Testis (tissue), 5 donors: ENCODE measurements around the gene SLMAP. TPM values are rescaled to one million over a fixed set of nuclear protein-coding genes. Genes with fewer than 3 reads are reported as not detected.

Experiments used
- DNase-seq: peaks from one replicate; pipeline ENCODE4 v3.0.0-alpha.2; 2019
- H3K27ac ChIP-seq, 2 donors: fragments of 200-600 bp; sonication (generic); one replicate each; pipeline ENCODE4 v1.5.1; 2019
- H3K27me3 ChIP-seq: fragments of 200-600 bp; sonication (generic); one replicate; pipeline ENCODE4 v1.5.1; 2019
- H3K36me3 ChIP-seq: fragments of 200-600 bp; sonication (generic); one replicate; pipeline ENCODE4 v1.5.1; 2017; ENCODE audit warnings: low read depth; ENCODE audit errors: missing control alignments
- H3K4me1 ChIP-seq: fragments of 200-600 bp; sonication (generic); one replicate; pipeline ENCODE4 v1.5.1; 2019
- H3K4me3 ChIP-seq, 2 donors: fragments of 200-600 bp; sonication (generic); one replicate each; pipeline ENCODE4 v1.5.1; 2017 to 2019
- H3K9me3 ChIP-seq: fragments of 200-600 bp; sonication (generic); one replicate; pipeline ENCODE4 v1.5.1; 2017
- CTCF ChIP-seq, 3 experiments: fragments of 450-650 bp in 2 of 3; fragments of 200-600 bp in 1 of 3; sonication (generic) in 1 of 3; IDR thresholded peaks; one replicate each; pipeline ENCODE4 v1.5.1; 2016 to 2019; ENCODE audit warnings: antibody characterized with exemption in 3 of 3, mild to moderate bottlenecking in 2 of 3, moderate library complexity in 1 of 3
- POLR2A ChIP-seq: fragments of 450-650 bp; IDR thresholded peaks from one replicate; pipeline ENCODE4 v1.6.1; 2017; ENCODE audit warnings: antibody characterized with exemption, mild to moderate bottlenecking, moderate library complexity
- WGBS, 2 donors: methylation state at CpG; one replicate each; pipeline ENCODE4 v1.1.5; 2018; 5-methylcytosine and 5-hydroxymethylcytosine counted together
- intact Hi-C: fragments of 100-400 bp; cut with DNase I; formaldehyde crosslinking; loops from one replicate; pipeline ENCODE4 v1.15.1; 2023; ENCODE audit warnings: low total_unique reads
- long read RNA-seq, 2 donors: transcript quantifications; one replicate each; lab custom pipeline, GENCODE V29; 2026
- polyA plus RNA-seq: library from polyadenylated mRNA; stranded (reverse); fragments of 350-450 nt; fragmentation: Illumina TruSeq; extraction: RNeasy Lipid Tissue Mini Kit (QIAGEN cat#74804); gene quantifications from one replicate; pipeline ENCODE4 v1.2.3, GENCODE V29; 2014; ENCODE audit warnings: low read depth, low replicate concordance; ENCODE audit not compliant: insufficient read depth
- total RNA-seq, 2 donors: library from RNA; depleted of rRNA; stranded (reverse); fragments of >200 nt; gene quantifications; one replicate each; pipeline ENCODE4 v1.2.3, GENCODE V29; 2016

SLMAP gene
- 100 to 1,000 TPM; 120 to 126 TPM for total RNA-seq
- 58.8 TPM for polyA plus RNA-seq
- long read RNA-seq, donor 1 = 0 reads
- long read RNA-seq, donor 2, partial matches to known transcripts = 5 of 6 reads
- long read RNA-seq, donor 2, other reads (novel, unspliced or antisense) = 0 of 6 reads

GRCh38 chr3:57755741-57756527 lies at the start of gene SLMAP:
TSS of gene SLMAP (plus strand) at chr3:57756309. CDS start at chr3:57757652, 1,343 bp downstream.
- WGBS, 2 donors = 0 to 1% methylated on average over 27 to 44 of the region's 48 CpGs
- no peak for TF ChIP-seq POLR2A
- TF ChIP-seq CTCF (IDR thresholded peaks at IDR 0.05) = peak in 2 of 3 experiments; percentile 16 to 33
- peak within 1 kb of the TSS; percentile 86 to 94 for H3K4me3 ChIP-seq
- H3K27me3 ChIP-seq = no peaks in the 10 kb centered on the region
- intact Hi-C loops = loop anchor here (5.0 to 10.0 kb wide), 3 partner anchors 61 to 201 kb away; partner anchors contain the start of genes ARF4, DENND6A and PDE12
- no peaks in the 10 kb centered on the region for H3K36me3 ChIP-seq
- H3K4me1 ChIP-seq = peaks cover 24% of the 10 kb centered on the region
- peak within 1 kb of the TSS; percentile 81 to 86 for H3K27ac ChIP-seq
- H3K9me3 ChIP-seq = no peaks in the 10 kb centered on the region
- DNase-seq = peak; percentile 99

- intact Hi-C loops = no loop called here
- WGBS, 2 donors = 73 to 87% methylated on average over 3 of the region's 3 CpGs
- TF ChIP-seq CTCF (IDR thresholded peaks at IDR 0.05) (no peak), POLR2A (no peak)
Observed at GRCh38 chr3:57706462-57706861, 49.6 kb upstream of the SLMAP start.

GRCh38 chr3:57709031-57709430 lies 47.1 kb upstream of the SLMAP start:
- DNase-seq = no peak
- Histone ChIP-seq H3K4me1 (no peaks in the 10 kb centered on the region), H3K27ac (no peak overlapping the region), H3K27me3 (no peaks in the 10 kb centered on the region), H3K4me3 (no peak overlapping the region), H3K36me3 (no peaks in the 10 kb centered on the region), H3K9me3 (no peaks in the 10 kb centered on the region)
- intact Hi-C loops = no loop called here
- TF ChIP-seq POLR2A = no peak
- TF ChIP-seq CTCF (IDR thresholded peaks at IDR 0.05) = no peak
- 39 to 47% methylated on average over 2 of the region's 2 CpGs for WGBS, 2 donors

More at GRCh38 chr3:57706462-57706861, 49.6 kb upstream of the SLMAP start:
- no peaks in the 10 kb centered on the region for H3K4me1 ChIP-seq
- DNase-seq = no peak
- no peaks in the 10 kb centered on the region for H3K27me3 ChIP-seq
- no peak overlapping the region for H3K4me3 ChIP-seq
- no peaks in the 10 kb centered on the region for H3K36me3 ChIP-seq
- no peaks in the 10 kb centered on the region for H3K9me3 ChIP-seq
- no peak overlapping the region for H3K27ac ChIP-seq

- H3K36me3 ChIP-seq = no peaks in the 10 kb centered on the region
- H3K9me3 ChIP-seq = no peaks in the 10 kb centered on the region
- DNase-seq = no peak
- no peak for TF ChIP-seq CTCF (IDR thresholded peaks at IDR 0.05)
- TF ChIP-seq POLR2A = no peak
- no peaks in the 10 kb centered on the region for H3K4me1 ChIP-seq
- WGBS, 2 donors = 23 to 31% methylated on average over 2 of the region's 2 CpGs
- no peaks in the 10 kb centered on the region for H3K27me3 ChIP-seq
- H3K27ac ChIP-seq = no peak overlapping the region
- no peak overlapping the region for H3K4me3 ChIP-seq
- intact Hi-C loops = no loop called here
Observed at GRCh38 chr3:57709559-57709958, 46.5 kb upstream of the SLMAP start.
